Activated T-cell treated with anti-CD3 and anti-CD28 coated beads, Interleukin-2, amount 50 U/mL, for 72 hours (primary cell): ENCODE results near the gene C19orf25. TPM values are rescaled to one million over a fixed set of nuclear protein-coding genes. Genes with fewer than 3 reads are reported as not detected.
"Not testable (repeated sequence)": the region's sequence is repeated elsewhere in the genome, so short reads cannot be mapped to it uniquely, and the experiment has no call there.

Experiments used
- ATAC-seq, 2 donors: fragments of 150-1000 bp; cut with Tn5 transposase; replicated peaks in 1 of 2; 2 replicates each; pipeline ENCODE4 v1.10.0; 2021; ENCODE audit warnings: moderate library complexity in 2 of 2, mild to moderate bottlenecking in 1 of 2
- DNase-seq, 2 donors: peaks; one replicate each; pipeline ENCODE4 v3.0.0; 2021 to 2022; ENCODE audit warnings: mixed read lengths in 1 of 2
- H3K27ac Mint-ChIP-seq: one replicate; pipeline ENCODE4 v1.8.0; 2022; ENCODE audit warnings: mild to moderate bottlenecking, moderate library complexity, mixed read lengths
- H3K27me3 Mint-ChIP-seq: one replicate; pipeline ENCODE4 v1.8.0; 2022; ENCODE audit warnings: low read depth, mixed read lengths
- H3K36me3 Mint-ChIP-seq, 2 donors: one replicate each; pipeline ENCODE4 v1.8.0; 2022; ENCODE audit warnings: mixed read lengths in 2 of 2, mild to moderate bottlenecking in 1 of 2; ENCODE audit not compliant: insufficient read depth in 2 of 2
- H3K4me1 Mint-ChIP-seq: one replicate; pipeline ENCODE4 v1.8.0; 2022; ENCODE audit warnings: low read depth, mixed read lengths
- H3K4me3 Mint-ChIP-seq, 2 donors: one replicate each; pipeline ENCODE4 v1.8.0; 2022; ENCODE audit warnings: mild to moderate bottlenecking in 2 of 2, mixed read lengths in 2 of 2, moderate library complexity in 2 of 2
- H3K9me3 Mint-ChIP-seq, 2 donors: one replicate each; pipeline ENCODE4 v1.8.0; 2022; ENCODE audit warnings: mixed read lengths in 2 of 2
- total RNA-seq, 2 donors: library from RNA; stranded (reverse); gene quantifications; one replicate each; pipeline ENCODE4 v1.2.3, GENCODE V29; 2022

C19orf25 gene
- total RNA-seq, 2 donors from 2014 or later = 28.1 to 31.7 TPM

DNA sequence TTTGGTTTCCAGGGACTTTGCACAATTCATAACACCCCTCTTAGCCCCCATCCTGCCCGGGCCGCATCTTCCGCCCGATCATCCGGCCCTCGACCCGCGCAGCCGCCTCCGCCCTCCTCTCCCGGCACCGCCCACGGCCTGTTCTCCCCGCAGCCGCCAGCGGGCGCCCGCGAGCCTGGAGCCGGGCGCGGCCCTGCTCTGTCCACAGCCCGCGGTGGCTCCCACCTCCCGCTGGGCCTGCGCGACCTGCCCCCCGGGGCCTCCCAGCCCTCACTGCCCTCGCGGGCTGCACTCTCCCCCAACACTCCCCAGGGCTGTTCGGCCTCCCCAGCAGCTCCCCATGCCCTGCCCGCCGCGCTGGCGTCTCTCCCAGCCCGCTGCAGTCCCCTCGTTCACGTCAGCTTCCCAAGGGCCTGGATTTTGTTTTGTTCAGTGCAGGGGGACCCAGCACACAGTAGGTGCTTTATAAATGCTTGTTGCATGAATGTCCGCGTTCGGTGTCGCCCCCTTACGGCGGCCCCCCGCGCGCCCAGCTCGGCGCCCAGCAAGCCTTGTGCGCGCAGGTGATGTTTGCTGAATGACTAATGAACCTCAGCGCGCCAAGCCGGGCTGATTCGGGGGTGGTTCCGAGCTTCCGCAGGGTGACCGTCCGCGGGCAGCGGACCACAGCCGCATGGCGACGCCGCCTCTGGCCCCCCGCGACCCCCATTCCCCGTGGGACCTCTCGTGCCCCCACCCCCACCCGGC, 33.7 kb downstream of the C19orf25 start:
- Mint-ChIP-seq H3K4me3 (peak overlapping the region; percentile 88 to 89), H3K27ac (no peak overlapping the region), H3K4me1 (peaks cover 29% of the 10 kb centered on the region), H3K27me3 (peaks cover 30% of the 10 kb centered on the region), H3K9me3 (no peaks in the 10 kb centered on the region), H3K36me3 (peaks cover 6 to 18% of the 10 kb centered on the region in 2 donors)
- ATAC-seq (peak; percentile 74 to 81), DNase-seq (peak; percentile 86 to 91)

DNA sequence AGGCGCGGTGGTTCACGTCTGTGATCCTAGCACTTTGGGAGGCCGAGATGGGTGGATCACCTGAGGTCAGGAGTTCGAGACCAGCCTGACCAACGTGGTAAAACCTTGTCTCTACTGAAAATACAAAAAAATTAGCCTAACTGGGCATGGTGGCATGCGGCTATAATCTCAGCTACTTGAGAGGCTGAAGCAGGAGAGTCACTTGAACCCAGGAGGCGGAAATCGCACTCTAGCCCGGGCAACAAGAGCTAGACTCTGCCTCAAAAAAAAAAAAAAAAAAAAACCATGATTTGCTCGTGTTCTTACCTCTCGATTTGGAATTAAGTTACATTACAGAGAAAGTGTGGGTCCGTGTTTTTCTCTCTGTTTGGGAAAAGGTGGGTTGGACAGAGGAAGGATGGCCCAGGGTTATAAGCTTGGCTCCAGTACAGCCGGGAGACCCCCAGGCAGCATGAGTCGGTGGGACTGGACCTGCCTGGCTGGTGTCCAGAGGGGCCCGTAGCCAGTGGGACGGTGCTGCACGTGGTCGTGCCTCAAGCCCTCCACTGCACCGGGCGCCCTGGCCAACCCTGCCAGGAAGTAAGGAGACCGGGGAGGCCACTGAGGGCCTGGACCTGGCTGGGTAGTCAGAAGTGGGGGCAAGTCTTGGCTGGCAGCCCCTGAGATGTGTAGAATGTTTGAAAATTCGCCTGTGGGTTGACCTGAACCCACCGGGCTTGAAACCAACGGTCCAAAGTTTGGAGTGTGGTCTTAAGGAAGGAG, 37.2 kb downstream of the C19orf25 start:
- peaks cover 38% of the 10 kb centered on the region for H3K4me1 Mint-ChIP-seq
- peak overlapping the region in 1 of 2 donors; percentile 52 for H3K4me3 Mint-ChIP-seq
- H3K27ac Mint-ChIP-seq = peak overlapping the region; percentile 51
- no peak for DNase-seq
- H3K27me3 Mint-ChIP-seq = peaks cover under 1% of the 10 kb centered on the region
- no peak for ATAC-seq
- H3K9me3 Mint-ChIP-seq = no peaks in the 10 kb centered on the region
- peaks cover 12 to 27% of the 10 kb centered on the region in 2 donors for H3K36me3 Mint-ChIP-seq

DNA sequence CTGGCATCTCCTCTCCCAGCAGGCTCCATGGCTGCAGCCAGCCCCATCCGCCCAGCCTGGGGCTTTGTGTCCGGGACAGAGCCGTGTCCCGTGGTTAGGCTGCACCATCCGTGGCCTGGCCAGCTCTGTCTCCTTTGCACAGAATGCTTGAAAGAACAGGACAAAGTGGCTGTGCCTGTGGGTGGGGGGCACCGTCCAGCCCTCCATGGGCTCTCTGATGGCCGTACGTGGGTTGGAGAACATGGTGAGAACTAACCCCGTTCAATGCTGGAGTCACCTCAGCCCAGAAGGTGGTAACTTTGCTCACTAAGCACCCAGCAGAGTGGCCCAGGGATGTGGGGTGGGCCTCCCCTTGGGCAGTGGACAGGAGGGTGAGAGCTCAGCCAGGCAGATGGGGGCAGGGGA, 38.0 kb downstream of the C19orf25 start:
- ATAC-seq (no peak), DNase-seq (no peak)
- peaks cover 12 to 27% of the 10 kb centered on the region in 2 donors for H3K36me3 Mint-ChIP-seq
- H3K4me3 Mint-ChIP-seq = peak overlapping the region; percentile 97 to 99
- peak overlapping the region; percentile 86 for H3K27ac Mint-ChIP-seq
- H3K4me1 Mint-ChIP-seq = peaks cover 38% of the 10 kb centered on the region
- no peaks in the 10 kb centered on the region for H3K27me3 Mint-ChIP-seq
- no peaks in the 10 kb centered on the region for H3K9me3 Mint-ChIP-seq

- no peak for DNase-seq
- Mint-ChIP-seq H3K4me3 (peak overlapping the region; percentile 97 to 99), H3K4me1 (peaks cover 36% of the 10 kb centered on the region), H3K27ac (peak overlapping the region; percentile 90), H3K9me3 (no peaks in the 10 kb centered on the region), H3K36me3 (peaks cover 12 to 27% of the 10 kb centered on the region in 2 donors), H3K27me3 (no peaks in the 10 kb centered on the region)
- no peak for ATAC-seq
Measured at GRCh38 chr19:1440418-1440801, 38.6 kb downstream of the C19orf25 start.

GRCh38 chr19:1439525-1440417, 39.2 kb downstream of the C19orf25 start:
- not testable (repeated sequence) for DNase-seq, ATAC-seq
- peak overlapping the region; percentile 97 to 99 for H3K4me3 Mint-ChIP-seq

GRCh38 chr19:1438933-1439354, 40.1 kb downstream of the C19orf25 start:
- peak overlapping the region; percentile 97 to 99 for H3K4me3 Mint-ChIP-seq
- H3K36me3 Mint-ChIP-seq = peaks cover 12 to 27% of the 10 kb centered on the region in 2 donors
- H3K27me3 Mint-ChIP-seq = no peaks in the 10 kb centered on the region
- peaks cover 34% of the 10 kb centered on the region for H3K4me1 Mint-ChIP-seq
- peak overlapping the region; percentile 90 for H3K27ac Mint-ChIP-seq
- ATAC-seq (no peak), DNase-seq (no peak)
- H3K9me3 Mint-ChIP-seq = no peaks in the 10 kb centered on the region

More at GRCh38 chr19:1439525-1440417, 39.2 kb downstream of the C19orf25 start:
- Mint-ChIP-seq H3K36me3 (peaks cover 12 to 27% of the 10 kb centered on the region in 2 donors), H3K27ac (peak overlapping the region; percentile 90), H3K4me1 (peaks cover 34% of the 10 kb centered on the region)
- not testable (repeated sequence) for H3K27me3 Mint-ChIP-seq, H3K9me3 Mint-ChIP-seq

DNA sequence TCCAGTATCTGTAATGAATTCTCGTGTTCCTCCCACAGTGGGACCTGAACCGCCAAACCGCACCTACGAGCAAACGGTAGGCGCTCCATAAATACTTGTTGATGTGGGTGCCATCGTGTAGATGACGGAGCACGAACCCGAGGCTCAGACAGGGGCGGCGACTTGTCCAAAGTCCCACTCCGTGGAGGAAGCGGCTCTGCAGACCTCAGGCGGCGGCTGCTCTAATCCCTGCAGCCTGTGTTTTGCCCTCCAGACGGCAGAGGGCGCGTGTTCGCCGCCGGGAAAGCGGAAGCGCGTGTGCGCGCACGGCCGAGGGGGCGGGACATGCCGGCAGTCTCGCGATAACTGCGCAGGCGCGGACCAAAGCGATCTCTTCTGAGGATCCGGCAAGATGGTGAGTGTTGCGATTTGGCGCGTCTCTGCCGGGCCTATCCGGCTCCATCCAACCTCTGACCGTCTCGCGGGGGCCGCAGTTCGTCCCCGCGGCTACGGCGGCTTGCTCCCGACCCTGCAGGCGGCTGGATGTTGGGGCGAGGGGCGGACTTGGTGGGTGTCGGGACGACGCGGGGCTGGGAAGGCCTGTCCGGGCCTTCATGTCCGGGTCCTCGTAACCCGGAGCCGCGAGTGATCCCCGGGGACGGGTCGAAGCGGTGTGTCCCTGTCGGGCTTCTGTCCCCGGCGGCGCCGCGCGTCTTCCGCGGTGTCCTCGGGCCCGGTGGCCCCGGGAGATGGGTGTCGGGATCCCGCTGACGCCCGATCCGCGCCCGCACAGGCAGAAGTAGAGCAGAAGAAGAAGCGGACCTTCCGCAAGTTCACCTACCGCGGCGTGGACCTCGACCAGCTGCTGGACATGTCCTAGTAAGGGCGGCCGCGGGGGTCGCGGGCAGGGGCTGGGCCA, 40.7 kb downstream of the C19orf25 start, which contains the start of gene RPS15:
TSS of gene RPS15 (plus strand) at position 362 of the 898 bp plus-strand sequence. CDS start at position 392, 30 bp downstream.
- Mint-ChIP-seq H3K36me3 (peaks cover 12 to 27% of the 10 kb centered on the region in 2 donors), H3K27me3 (no peaks in the 10 kb centered on the region), H3K27ac (peak within 1 kb of the TSS; percentile 97), H3K4me1 (peaks cover 34% of the 10 kb centered on the region), H3K9me3 (no peaks in the 10 kb centered on the region), H3K4me3 (peak within 1 kb of the TSS; percentile 97 to 99)
- ATAC-seq = peak; percentile 89 to 90
- DNase-seq = peak; percentile 95 to 97

- DNase-seq (no peak), ATAC-seq (no peak)
- Mint-ChIP-seq H3K9me3 (no peaks in the 10 kb centered on the region), H3K27me3 (no peaks in the 10 kb centered on the region), H3K36me3 (peaks cover 12 to 25% of the 10 kb centered on the region in 2 donors), H3K4me3 (peak overlapping the region; percentile 97 to 99), H3K4me1 (peaks cover 34% of the 10 kb centered on the region), H3K27ac (peak overlapping the region; percentile 97)
Measured at GRCh38 chr19:1437609-1438008, 41.4 kb downstream of the C19orf25 start.

- no peak overlapping the region for H3K27ac Mint-ChIP-seq
- ATAC-seq = no peak
Measured at GRCh38 chr19:1435378-1435989, 43.5 kb downstream of the C19orf25 start.

DNA sequence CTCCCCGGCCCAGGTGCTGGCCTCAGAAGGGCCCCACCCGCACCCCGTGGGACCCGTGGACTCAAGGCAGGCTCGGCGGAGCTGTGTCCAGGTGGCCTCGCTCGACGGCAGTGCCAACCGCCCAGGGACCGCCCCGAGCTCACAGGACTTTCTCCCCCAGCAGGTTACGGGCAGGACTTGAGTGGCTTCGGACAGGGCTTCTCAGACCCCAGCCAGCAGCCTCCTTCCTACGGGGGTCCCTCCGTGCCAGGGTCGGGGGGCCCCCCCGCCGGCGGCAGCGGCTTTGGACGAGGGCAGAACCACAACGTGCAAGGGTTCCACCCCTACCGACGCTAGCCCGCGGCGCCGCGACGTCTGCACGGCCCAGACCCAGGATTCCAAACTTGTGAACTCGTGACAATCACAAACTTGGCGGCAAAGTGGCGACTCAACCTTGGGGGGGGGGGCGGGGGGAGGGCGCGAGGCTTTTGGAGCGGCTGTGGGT, 44.4 kb downstream of the C19orf25 start:
- Mint-ChIP-seq H3K27me3 (no peaks in the 10 kb centered on the region), H3K9me3 (no peaks in the 10 kb centered on the region), H3K27ac (no peak overlapping the region), H3K4me1 (peaks cover 10% of the 10 kb centered on the region), H3K4me3 (no peak overlapping the region), H3K36me3 (peaks cover 3 to 6% of the 10 kb centered on the region in 2 donors)
- ATAC-seq (no peak), DNase-seq (no peak)

More at GRCh38 chr19:1435378-1435989, 43.5 kb downstream of the C19orf25 start:
- no peak for DNase-seq
- Mint-ChIP-seq H3K27me3 (no peaks in the 10 kb centered on the region), H3K9me3 (no peaks in the 10 kb centered on the region), H3K4me1 (peaks cover 19% of the 10 kb centered on the region), H3K36me3 (peaks cover 6 to 13% of the 10 kb centered on the region in 2 donors), H3K4me3 (no peak overlapping the region)

- no peaks in the 10 kb centered on the region for H3K27me3 Mint-ChIP-seq
- peaks cover 7% of the 10 kb centered on the region for H3K4me1 Mint-ChIP-seq
- H3K36me3 Mint-ChIP-seq = peaks cover 3 to 5% of the 10 kb centered on the region in 2 donors
- H3K4me3 Mint-ChIP-seq = no peak overlapping the region
- no peak overlapping the region for H3K27ac Mint-ChIP-seq
- DNase-seq (no peak), ATAC-seq (no peak)
- no peaks in the 10 kb centered on the region for H3K9me3 Mint-ChIP-seq
Measured at GRCh38 chr19:1434040-1434366, 45.0 kb downstream of the C19orf25 start.
